Measurements from ENCODE around the gene AK9.

GRCh38 chr6:109469591-109470189, 221.3 kb downstream of the AK9 start:
- TF ChIP-seq EZH2 (IDR thresholded peaks at IDR 0.05; ENCODE audit: borderline replicate concordance, insufficient read depth, low read length, poor library complexity, severe bottlenecking) = no peak
- no peak for TF ChIP-seq CTCF (IDR thresholded peaks at IDR 0.05; ENCODE audit: poor library complexity, severe bottlenecking)
- TF ChIP-seq RAD21 (conservative IDR thresholded peaks at IDR 0.05) = no peak
- no peak for TF ChIP-seq POLR2AphosphoS5 (IDR thresholded peaks at IDR 0.05)
- no peak for TF ChIP-seq EP300 (conservative IDR thresholded peaks at IDR 0.05; ENCODE audit: poor library complexity, severe bottlenecking)

All from neural cell (in vitro differentiated cells).